ENCODE results near the gene RBBP6. TPM values are rescaled to one million over a fixed set of nuclear protein-coding genes. Genes with fewer than 3 reads are reported as not detected.

RBBP6 gene
- total RNA-seq, 4 donors from 2014 or later: 101 to 174 (median 108) TPM

DNA sequence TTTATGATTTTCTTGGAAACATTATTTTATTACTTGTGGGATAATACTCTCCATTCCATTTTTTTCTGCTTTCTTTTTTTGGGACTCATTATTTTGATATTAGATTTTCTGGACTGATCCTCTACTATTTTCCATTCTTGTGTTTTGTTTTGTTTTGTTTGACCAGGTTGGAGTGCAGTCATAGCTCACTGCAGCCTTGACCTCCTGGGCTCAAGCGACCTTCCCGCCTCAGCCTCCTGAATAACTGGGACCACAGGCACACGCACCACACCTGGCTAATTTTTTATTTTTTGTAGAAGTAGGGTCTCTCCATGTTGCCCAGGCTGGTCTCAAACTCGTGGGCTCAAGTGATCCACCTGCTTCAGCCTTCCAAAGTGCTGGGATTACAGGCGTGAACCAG, 44.1 kb downstream of the RBBP6 start:
- intact Hi-C loops (cut with DNase I; ENCODE audit: low total_unique reads): no loop called here
- 81 to 85% methylated on average over 5 of the region's 5 CpGs for WGBS, 2 donors
- TF ChIP-seq, protein P1, sequence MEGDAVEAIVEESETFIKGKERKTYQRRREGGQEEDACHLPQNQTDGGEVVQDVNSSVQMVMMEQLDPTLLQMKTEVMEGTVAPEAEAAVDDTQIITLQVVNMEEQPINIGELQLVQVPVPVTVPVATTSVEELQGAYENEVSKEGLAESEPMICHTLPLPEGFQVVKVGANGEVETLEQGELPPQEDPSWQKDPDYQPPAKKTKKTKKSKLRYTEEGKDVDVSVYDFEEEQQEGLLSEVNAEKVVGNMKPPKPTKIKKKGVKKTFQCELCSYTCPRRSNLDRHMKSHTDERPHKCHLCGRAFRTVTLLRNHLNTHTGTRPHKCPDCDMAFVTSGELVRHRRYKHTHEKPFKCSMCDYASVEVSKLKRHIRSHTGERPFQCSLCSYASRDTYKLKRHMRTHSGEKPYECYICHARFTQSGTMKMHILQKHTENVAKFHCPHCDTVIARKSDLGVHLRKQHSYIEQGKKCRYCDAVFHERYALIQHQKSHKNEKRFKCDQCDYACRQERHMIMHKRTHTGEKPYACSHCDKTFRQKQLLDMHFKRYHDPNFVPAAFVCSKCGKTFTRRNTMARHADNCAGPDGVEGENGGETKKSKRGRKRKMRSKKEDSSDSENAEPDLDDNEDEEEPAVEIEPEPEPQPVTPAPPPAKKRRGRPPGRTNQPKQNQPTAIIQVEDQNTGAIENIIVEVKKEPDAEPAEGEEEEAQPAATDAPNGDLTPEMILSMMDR (IDR thresholded peaks at IDR 0.05): no peak
- no peak for TF ChIP-seq POLR2A (IDR thresholded peaks at IDR 0.05)
- DNase-seq (ENCODE audit: low spot score in 2 of 2): no peak
- no peak overlapping the region for H3K4me3 ChIP-seq (ENCODE audit: low read depth, poor library complexity, severe bottlenecking)

DNA sequence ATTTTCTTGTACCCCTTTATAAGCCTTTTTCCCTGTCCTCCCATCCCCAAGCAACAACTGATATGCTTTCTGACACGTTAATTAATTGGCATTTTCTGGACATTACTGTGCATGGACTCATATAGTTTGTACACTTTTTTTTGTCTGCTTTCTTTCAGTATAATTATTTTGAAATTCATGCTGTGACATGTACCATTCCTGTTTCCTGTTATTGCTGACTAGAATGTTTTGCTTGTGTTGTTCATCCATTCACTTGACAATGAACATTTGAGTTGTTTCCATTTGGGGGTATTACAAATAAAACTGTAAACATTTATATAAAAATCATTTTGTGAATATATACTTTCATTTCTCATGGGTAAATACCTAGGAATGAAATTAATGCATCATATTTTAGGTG, 50.6 kb downstream of the RBBP6 start:
- H3K4me3 ChIP-seq (ENCODE audit: low read depth, poor library complexity, severe bottlenecking): no peak overlapping the region
- WGBS, 2 donors: 43 to 61% methylated on average over 1 of the region's 1 CpG
- TF ChIP-seq, protein P1 (IDR thresholded peaks at IDR 0.05): no peak
- TF ChIP-seq POLR2A (IDR thresholded peaks at IDR 0.05): no peak
- intact Hi-C loops (cut with DNase I; ENCODE audit: low total_unique reads): no loop called here
- DNase-seq (ENCODE audit: low spot score in 2 of 2): no peak

DNA sequence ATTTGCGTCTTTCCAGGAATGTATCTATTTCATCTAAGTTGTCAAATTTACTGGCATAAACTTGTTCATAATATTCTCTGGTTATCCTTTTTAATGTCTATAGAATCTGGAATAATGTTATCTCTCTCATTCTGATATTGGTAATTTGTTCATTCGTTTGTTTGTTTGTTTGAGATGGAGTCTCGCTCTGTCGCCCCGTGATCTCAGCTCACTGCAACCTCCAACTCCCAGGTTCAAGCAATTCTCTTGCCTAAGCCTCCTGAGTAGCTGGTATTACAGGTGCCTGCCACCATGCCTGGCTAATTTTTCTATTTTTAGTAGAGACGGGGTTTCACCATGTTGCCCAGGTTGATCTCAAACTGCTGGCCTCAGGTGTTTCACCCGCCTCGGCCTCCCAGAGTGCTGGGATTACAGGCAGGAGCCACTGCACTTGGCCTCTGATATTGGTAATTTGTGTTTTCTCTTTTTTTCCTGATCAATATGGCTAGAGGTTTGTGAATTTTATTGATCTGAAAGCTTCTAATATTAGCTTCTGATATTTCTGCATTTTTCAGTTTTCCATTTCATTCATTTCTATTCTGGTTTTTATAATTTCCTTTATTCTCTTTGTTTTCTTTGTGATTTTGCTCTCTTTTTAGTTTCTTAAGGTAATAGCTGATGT, 59.5 kb downstream of the RBBP6 start:
- peak in 1 of 2 donors; percentile 12 for DNase-seq (ENCODE audit: low spot score in 2 of 2)
- intact Hi-C loops (cut with DNase I; ENCODE audit: low total_unique reads): no loop called here
- TF ChIP-seq, protein P1 (IDR thresholded peaks at IDR 0.05): no peak
- TF ChIP-seq POLR2A (IDR thresholded peaks at IDR 0.05): no peak
- H3K4me3 ChIP-seq (ENCODE audit: low read depth, poor library complexity, severe bottlenecking): no peak overlapping the region
- 87 to 92% methylated on average over 8 of the region's 8 CpGs for WGBS, 2 donors

DNA sequence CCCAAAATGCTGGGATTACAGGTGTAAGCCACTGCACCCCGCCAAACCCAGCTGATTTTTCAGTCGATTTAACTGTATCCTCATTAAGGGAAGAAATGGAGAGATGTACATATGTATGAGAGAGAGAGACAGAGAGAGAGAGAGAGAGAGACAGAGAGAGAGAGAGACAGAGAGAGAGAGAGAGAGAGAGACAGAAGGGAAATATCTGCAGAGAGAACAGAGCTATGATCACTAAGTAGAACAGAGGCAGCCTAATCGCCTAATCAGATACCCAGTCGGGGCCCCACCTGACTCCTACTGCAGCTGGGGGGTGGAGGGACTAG, 70.0 kb downstream of the RBBP6 start:
- WGBS, 2 donors: 38 to 41% methylated on average over 4 of the region's 4 CpGs
- no peak for DNase-seq (ENCODE audit: low spot score in 2 of 2)
- no peak overlapping the region for H3K4me3 ChIP-seq (ENCODE audit: low read depth, poor library complexity, severe bottlenecking)
- intact Hi-C loops (cut with DNase I; ENCODE audit: low total_unique reads): no loop called here
- TF ChIP-seq, protein P1 (IDR thresholded peaks at IDR 0.05): no peak
- no peak for TF ChIP-seq POLR2A (IDR thresholded peaks at IDR 0.05)

DNA sequence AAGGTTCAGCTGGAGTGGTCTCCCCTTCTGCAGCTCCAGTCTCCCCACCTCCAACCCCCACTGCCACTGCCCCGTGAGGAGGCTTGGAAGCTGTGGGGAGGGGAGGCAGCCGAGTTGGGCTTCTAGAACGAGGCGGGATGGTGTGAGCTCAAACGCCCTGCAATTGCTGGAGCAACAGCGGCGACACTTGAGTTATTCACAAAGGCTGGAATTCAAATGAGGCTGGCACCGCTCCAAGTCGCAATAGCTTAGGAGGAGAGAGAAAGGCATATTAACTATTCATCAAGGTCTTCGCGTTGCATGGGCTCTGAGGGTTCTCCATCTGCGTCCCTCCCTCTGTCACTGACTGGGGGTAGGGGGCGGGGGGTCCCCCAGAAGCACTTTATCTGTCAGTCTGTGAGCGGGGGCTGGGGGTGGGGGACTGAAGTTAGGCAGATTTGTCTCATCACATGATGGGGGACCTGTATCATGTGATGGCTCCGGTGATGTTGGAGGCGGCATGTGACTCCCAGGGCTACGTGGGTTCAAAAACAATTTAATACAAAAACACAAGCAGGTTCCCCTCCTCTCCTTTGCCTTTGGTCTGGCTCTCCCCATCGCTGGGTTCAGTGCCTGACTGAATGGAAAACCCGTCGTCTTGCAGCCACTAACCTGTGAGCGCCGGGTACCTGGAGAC, 70.5 kb downstream of the RBBP6 start:
- 8 to 9% methylated on average over 22 of the region's 22 CpGs for WGBS, 2 donors
- TF ChIP-seq POLR2A (IDR thresholded peaks at IDR 0.05): no peak
- TF ChIP-seq, protein P1 (IDR thresholded peaks at IDR 0.05): no peak
- intact Hi-C loops (cut with DNase I; ENCODE audit: low total_unique reads): no loop called here

DNA sequence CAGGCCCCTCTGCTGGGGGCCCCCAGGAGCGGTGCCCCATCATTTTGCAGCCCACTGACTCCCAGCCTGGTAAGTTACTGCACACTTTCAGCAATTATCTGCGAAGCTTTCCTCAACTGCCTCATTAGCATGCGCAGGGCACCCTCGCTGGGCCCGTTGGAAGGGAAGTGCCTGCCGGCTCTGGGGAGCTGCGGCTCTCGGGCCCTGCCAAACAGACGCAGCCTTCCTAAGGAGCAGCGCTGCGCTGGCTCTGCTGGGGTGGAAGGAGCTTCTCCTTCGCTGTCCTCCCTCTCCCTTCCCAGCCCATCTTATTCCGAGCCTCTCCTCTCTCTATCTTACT, 71.0 kb downstream of the RBBP6 start:
- peak in 1 of 2 donors; percentile 86 for DNase-seq (ENCODE audit: low spot score in 2 of 2)

More for the DNA sequence above, 70.5 kb downstream of the RBBP6 start:
- peak in 1 of 2 donors; percentile 22 for DNase-seq (ENCODE audit: low spot score in 2 of 2)
- H3K4me3 ChIP-seq (ENCODE audit: low read depth, poor library complexity, severe bottlenecking): no peak overlapping the region

More for the DNA sequence above, 71.0 kb downstream of the RBBP6 start:
- no peak for TF ChIP-seq POLR2A (IDR thresholded peaks at IDR 0.05)
- TF ChIP-seq, protein P1 (IDR thresholded peaks at IDR 0.05): no peak
- no peak overlapping the region for H3K4me3 ChIP-seq (ENCODE audit: low read depth, poor library complexity, severe bottlenecking)
- intact Hi-C loops (cut with DNase I; ENCODE audit: low total_unique reads): no loop called here
- WGBS, 2 donors: 1 to 3% methylated on average over 13 of the region's 13 CpGs

All from lower leg skin (tissue), 4 donors.